ENCODE results near the gene CHAT.

Gene CHAT

DNA sequence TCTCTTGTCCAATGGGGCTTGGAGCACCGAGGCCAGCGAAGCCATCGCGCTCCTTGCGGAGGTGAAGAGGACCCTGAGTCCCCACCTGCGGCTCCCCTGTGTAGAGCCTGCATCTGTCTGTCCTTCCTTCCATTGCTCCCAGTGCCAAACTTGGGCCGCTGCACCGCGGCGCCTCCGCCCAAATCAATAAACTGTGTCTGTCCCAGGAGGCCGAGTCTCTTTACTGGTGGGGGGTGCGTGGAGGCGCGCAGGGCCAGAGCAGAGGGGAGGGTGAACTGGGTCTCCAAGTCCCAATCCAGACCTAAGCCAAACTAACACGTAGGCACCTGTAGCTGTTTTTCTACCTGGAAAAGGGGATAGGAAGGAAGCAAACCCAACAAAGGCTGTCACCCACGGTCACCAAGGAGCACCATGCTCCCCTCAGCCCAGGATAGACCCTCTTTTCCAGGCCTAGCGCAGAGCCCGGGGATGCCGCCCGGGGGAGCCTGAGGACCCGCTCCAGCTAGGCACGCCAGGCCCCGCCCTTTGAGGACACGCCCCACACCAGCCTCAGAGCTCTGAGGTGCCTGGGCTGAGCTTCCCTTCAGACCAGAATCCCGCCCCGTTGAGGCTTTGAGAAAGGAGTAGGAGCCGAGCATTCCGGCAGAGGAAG is 1.2 kb upstream of the CHAT start:
- no peak for DNase-seq

DNA sequence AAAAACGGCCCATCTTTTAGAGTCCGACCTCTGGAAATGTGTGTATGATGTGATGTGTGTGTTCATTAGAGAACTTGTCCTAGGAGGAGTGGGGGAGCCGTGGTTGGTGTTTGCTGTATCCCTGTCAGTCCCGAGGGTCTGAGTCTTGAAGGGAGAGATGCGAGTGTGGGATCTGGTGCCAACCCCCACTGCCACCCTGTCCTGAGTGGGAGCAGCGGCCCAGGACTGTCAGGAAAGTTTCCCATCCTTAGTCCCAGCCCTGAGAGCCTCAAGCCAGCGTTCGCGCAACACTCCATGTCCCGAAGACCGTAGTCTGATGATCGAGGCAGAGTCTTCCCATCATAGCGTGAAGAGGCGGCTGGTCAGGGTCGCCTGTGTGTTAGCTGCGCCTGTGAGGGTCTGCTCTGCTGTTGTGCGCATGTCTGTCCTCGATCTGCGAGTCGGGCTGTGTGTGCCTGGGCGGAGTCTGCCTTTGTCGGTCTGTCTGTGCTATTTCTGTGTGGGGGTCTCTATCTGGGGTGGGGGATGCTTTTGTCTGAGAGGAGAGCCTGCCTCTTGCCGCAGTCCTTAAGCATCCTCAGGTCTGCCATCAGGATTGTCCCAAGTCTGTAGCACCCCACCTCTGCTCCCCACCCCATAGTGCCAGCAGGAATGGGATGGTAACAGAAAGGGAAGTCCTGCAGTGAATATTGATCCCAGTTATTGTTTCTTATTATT is 514 bp upstream of the CHAT start:
- no peak for DNase-seq

DNA sequence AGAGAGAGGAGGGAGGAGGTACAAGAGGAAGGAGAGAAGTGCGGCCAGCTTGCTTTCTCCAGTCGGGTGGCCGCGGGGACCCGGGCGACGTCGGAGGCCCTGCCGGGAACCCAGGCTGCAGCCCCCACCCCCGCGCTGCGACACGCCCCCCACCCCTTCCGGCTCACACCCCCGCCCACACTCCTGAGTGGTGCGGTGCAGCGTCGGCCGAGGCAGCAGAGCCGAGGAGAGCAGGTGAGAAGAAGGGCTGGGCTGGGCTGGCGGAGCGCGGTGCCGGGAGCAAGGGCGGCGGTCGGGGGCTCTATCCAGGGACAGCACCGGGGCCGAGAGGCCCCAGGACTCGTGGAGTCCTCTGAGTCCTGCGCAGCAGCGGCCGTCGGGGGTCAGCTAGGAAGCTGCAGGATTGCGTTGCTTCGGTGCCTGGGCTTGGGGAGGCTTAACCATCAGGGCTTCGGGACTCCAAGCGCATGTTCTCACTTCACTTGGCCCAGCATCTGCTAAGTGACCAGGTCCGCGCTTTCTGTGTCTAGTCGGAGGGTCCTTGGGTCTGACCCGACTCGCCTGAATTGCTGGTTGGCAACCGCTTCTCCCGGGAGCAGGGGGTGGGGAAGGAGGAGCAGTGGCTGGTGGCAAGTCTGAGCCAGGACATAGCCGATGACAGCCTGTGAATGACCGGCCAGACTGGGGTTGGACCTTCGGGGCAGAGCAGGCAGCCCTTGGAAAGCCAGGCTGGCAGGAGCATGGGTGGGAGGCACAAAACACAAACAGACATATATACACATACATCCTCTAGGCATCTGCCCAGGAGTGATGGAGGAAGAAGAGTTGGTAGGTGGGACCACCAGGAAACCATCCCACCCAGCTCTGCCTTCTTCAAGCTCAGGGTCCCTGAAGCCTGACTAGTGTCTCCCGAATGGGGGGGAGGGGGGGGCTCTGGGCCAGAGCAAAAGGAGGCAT is 683 bp downstream of the CHAT start:
- no peak for DNase-seq

DNA sequence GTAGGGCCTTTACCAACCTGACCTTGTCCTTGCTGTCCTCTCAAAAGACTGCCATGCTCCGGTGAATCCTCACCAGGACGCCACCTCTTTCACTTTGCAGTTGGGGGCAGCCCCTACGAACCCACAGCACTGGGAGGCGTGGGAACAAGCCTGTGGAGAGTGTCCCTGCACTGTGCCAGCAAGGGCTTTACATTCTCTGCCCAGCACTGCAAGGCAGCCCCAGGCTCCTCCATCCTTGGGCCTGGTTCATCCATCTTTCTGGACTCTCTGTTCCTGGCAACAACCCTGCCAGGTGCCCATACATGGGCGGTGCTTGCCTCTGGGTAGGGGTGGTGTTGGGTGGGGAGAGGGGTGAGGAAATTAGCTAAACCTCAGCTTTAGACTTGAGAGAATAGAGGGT is 1.4 kb downstream of the CHAT start:
- DNase-seq = no peak

DNA sequence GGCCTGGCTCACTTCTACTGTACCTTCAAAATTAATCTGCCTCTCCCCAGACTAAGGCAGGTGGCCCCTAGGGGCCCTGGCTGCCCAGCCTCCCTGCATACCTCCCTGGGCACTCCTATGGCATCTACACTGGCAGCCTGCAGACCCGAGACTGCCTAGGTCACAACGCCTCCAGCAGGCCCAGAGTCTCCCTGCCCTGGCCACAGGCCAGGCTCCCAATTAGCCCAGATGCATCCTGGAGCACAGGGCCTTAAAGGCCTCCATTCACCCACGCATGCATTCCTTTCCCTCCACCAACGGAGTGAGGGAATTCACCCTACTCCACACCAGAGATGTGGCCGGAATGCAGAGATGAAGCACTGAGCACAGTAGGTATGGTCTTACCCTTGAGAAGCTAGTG is 1.9 kb downstream of the CHAT start:
- DNase-seq = no peak

DNA sequence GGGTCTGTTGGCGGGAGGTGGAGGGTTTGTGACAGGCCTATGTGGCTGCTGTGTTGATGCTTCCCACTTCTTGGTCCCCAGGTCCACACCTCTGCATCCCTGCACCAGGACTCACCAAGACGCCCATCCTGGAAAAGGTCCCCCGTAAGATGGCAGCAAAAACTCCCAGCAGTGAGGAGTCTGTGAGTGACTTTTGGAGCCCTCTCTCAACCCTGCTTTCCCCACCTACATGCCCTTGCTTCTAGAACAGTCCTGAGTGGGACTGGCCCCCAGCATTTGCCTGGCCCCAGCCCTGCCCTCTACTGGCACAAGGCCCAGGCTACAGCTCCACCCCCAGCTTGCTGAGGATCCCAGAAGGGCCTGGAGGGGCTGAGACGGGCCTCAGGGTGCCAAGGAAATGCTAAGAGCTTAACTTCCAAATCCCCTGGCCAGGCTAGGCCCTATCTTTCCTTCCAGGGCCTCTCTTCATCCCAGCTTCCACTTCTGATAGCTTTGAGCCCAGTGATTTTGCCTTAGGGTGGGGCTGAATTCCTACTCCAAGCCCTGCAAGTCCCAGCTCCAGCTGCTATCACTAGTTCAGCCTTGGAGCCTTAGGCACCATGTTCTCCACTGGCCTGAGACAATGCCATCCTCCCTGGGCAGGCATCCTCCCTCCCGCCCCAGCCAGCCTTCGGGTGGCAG is 2.7 kb downstream of the CHAT start:
- no peak for DNase-seq

DNA sequence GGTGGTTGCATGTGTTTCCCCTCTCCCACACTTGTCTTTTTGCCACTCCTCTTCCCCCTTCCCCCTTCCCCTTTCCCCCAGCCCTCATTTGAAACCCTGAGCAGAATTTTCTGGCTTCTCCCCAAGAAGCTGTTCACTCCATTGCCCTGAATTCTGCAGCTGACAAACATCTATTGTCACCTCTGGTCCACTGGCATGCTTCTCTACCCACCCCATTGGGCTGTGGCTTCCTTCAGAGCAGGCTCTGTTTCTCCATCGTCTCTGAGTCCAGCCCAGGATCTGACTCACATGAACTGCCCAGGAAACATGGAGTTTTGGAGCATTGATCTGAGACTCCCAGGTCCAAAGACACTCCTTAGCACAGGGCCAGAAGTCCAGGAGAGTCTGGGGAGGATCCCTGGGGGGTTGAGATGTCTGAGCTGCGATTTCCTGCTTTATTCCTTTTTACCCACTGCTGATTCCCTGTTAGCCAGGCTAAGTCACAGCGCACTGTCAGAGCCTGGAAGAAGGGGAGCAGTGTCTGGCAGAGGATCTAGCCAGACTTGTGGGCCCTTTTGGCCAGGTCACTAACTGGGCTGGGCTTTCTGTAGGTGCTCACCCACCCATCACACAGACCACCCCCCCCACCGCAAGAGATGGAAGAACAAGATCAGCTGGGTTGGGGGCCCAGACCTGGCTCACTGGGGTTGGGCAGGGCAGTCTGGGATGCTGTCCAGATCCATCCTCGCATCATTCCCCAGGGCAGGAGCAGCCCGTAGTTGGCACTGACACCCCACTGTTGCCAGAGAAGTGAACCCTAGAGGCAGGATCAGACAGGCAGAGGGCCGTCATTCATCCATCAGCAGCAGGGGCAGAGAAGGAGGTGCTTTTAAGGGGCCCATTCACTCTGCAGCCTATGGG is 3.5 kb downstream of the CHAT start:
- DNase-seq = no peak

DNA sequence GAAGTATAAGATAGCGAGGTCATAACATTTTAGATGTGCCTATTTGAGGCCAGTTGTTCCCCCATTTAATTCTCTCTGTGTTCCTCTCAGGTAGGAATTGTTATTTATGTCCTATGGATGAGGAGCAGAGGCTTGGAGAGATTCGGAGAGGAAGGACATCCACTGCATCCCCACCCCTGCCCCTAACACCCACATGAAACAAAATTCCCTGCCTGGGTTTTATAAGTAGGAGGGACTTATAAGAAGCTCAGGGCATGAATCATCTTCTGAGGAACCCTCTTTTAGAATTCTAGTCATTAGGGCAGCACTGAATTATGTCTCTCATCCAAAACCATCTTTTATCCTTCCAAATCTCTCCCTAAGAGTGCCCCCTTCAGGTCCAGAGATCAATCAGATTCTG is 5.0 kb downstream of the CHAT start:
- DNase-seq = no peak

DNA sequence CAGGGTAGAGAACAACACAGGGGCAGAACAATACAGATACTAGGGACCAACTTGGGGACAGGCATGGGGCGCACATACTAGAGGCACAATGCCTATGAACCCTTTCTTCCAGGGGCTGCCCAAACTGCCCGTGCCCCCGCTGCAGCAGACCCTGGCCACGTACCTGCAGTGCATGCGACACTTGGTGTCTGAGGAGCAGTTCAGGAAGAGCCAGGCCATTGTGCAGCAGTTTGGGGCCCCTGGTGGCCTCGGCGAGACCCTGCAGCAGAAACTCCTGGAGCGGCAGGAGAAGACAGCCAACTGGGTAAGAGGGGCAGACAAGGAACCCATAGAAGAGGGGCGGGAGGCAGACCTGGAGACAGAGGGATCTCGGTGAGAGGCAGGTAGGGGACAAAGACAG is 5.8 kb downstream of the CHAT start:
- DNase-seq = no peak

DNA sequence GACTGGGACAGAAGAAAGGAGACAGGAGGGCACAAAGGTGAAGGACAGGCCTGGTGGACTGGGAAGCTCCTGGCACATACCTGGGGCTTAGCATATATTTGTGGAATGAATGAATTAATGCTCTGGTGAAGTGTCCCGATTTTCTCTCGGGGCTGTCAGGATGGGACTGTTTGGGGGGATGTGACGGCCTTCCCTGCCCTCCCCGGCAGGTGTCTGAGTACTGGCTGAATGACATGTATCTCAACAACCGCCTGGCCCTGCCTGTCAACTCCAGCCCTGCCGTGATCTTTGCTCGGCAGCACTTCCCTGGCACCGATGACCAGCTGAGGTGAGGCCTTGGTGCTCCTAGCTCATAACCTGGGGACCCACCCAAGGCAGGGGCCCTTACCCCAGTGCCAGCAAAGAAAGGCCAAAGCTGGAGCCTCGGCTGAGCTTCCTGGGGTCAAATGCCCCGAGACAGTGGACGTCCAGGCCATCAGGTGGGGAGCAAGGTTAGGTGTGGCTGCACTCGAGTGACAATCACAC is 6.5 kb downstream of the CHAT start:
- no peak for DNase-seq

DNA sequence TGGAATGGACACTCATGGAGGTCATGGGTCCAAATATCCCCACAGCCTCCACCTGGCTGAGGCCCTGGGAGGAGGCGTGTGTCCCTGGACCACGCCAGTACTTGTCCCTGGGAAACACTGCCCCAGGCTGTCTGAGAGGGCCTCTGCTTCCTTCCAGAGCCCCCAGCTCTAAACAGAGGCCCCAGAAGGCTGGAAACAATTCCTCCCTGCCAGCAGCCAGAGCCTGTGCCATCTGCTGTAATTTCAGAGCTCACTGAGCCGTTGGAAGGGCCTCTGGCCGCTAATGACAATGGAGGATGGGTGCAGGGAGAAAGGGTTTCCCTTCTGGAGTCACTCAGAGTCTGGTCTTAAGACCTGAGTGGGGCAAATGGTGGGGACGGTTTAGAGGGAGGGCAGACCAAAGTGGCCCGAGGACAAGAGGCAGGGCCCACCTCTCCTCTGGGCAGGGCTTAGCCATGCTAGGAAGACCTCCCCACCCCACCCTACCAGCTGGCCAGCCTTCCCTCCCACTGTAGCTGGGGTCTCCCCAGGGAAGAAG is 7.1 kb downstream of the CHAT start:
- DNase-seq = no peak

DNA sequence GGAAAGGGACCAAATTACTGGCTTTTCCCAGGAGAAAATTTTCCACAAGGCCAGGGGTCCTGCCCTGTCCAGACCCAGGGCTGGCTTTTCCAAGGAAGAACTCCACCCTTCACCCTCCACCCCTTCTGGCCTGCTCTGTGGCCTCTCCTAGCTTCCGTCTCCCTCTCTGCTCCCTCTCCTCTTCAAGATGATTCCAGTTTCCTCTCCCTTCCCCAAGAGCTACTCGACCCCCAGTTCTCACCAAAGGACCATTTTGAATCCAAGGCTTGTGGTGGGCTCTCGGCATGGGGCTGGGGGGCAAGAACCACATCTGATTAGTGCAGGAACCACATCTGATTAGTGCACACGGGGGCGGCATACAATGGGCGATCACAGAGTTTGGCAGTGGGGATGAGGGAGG is 7.7 kb downstream of the CHAT start:
- DNase-seq = no peak

DNA sequence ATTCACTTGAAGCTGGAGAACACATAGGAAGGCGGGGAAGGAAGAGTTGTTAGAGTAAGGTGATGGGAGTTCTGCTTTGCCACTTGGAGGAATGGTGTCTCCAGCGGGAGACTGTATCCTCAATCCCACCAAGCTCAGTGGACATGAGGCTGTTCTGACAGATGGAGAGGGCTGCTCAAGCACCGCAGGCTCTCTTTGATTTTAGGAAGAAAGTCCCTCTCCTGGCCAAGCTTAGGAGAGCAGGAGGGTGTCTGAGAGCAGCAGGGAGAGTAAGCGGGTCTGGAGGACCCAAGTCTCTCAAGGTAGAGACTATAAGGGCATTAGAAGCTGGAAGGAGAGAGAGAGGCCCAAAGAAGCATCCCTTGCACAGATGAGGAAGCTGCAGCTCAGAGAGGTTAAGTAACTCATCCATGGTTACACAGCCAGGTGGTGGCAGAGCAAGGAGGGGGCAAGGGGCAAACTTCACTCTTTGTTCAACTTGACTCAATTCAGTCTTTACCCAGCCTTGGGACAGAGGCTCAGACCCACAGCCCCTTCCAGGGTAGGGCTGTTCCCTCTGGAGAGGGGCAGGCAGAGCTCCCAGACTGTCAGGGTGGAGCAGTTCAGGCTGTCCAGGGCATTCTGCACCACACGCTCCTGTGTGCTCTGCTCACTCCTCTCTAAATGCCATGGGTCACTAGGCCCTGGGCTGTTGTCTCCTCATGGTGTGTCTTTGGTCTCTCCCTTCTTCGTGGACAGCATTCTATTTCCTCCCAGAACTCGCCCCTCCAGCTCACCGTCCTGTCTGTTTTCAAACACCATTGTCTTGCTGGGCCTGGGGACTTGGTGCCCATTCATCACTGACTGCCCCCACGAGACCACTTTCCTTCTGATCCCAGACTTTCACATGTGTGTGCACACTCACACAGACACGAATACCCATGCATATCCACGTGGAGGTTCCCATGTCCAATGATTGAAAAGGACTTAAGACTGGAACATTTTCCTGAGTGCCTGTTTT is 8.9 kb downstream of the CHAT start:
- no peak for DNase-seq

DNA sequence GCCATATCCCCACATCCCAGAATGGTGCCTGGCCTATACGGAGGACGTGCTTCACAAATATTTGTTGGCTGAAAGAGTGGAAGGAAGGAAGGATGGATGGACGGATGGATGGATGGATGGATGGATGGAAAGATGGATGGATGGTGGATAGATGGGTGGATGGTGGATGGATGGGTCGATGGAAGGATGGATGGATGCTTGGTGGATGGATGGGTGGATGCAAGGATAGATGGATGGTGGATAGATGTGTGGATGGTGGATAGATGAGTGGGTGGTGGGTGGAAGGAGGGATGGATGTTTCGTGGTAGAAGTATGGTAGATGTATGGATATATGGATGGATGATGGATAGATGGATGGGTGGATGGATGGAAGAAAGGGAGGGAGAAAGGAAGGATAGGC is 10.8 kb downstream of the CHAT start:
- no peak for DNase-seq

DNA sequence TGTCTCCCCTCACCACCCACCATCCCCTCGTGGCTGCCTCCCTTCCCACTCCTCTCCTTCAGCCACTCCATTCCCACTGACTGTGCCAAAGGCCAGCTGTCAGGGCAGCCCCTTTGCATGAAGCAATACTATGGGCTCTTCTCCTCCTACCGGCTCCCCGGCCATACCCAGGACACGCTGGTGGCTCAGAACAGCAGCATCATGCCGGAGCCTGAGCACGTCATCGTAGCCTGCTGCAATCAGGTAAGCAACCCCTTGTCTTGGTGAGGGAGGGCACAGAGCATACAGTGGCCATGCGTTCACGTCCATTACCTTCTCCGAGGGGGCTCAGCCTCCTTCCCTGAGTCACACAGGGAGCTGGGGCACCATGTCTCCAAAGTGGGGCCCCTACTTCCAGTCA is 11.6 kb downstream of the CHAT start:
- no peak for DNase-seq

DNA sequence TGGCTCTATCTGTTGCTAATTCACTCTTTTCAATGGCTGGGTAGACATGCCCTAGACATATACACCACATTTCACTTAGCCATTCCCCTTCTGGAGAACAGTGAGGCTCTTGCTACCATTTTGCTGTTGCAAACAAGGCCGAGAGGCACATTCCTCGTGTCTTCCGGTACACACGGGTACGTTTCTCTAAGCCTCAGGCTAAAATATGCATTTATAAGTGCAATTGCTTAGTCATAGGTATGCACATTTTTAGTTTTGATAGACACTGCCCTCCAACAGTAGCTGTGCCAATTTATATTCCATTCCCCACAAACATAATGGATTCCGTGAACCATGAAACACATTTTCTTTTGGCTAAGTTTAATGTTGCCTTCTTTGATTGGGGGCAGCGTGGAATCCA is 13.2 kb downstream of the CHAT start:
- no peak for DNase-seq

DNA sequence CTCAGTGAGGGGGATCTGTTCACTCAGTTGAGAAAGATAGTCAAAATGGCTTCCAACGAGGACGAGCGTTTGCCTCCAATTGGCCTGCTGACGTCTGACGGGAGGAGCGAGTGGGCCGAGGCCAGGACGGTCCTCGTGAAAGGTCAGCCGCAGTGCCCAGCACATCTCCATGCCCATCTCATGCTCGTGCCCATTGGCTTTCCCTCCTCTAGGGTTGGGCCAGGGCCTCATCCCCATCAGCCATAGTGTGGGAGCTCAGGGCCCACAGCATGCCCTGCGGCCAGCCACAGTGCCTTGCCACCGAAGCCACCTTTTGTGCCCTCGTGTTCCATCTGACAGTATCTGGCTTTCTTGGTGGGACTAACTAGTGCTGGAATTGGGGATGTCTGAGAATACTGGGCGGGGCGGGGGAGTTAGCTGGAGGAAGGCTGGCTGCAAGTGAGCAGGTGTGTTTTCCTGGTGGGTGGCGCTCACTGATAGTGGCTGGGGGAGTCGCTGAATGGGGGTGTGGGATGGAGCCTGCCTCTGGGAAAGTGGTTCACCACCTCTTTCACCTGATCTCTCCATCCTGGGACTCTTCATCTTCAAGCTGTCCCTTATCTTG is 13.9 kb downstream of the CHAT start:
- DNase-seq = no peak

DNA sequence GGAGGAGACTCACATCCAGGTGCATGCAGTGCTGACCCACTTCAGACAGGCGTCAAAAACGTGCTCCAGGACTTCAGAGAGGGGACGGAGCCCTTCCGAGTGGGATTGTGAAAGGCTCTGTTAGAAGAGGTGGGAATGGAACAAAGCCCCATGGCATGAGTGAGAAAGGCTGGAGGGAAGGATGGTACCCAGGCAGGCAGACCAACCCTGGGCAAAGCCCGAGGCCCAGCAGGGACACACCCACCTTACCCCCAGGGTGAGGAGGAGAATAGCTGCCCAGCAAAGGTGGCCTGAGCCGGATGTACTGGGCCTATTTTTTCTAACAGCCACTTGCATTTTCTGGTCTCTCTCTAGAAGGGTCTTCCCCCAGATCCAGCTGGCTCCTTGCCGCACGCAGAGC is 14.8 kb downstream of the CHAT start:
- no peak for DNase-seq

DNA sequence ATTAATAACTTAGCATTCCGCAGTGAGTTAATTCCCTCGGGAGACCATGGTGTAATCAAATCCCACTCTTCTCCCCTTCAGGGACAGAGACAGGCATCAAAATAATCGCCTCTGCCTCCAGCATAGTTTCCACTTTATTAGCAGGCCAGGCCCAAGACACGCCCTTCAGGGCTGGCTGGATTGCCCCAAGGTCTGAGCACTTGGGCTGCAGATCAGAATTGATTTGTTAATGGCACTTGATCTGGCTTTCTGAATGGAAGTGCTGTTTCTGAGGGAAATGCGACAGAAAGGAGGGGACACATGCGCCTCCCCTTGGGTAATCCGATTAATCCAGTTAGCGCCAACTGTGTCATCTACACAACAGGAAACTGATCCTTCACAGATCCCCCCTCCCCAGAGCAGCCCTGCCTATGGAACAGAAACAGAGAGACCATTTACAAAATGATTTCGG is 15.6 kb downstream of the CHAT start:
- DNase-seq = no peak

DNA sequence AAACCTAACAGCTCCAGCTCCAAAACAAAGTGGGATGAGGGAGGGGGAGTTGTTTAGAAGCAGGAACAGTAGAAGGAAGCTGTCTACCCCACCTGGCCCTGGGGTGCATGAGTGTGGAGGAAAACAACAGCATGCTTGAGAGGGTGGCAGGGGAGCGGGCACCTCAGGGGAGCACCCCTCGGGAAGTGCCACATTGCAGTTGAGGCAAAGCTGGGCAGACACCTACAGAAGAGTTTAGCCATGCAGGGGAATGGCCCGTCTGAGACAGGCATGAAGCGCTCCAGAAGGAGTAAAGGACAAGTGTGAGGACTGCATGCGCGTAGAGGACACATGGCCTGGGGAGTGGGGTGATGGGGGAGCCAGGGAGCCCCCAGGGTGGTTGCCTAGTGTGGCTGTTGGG is 18.1 kb downstream of the CHAT start:
- no peak for DNase-seq

Data from NCI-H2107 (cell line).